Hepatocyte (in vitro differentiated cells): ENCODE results near the gene ELOVL5. TPM values are rescaled to one million over a fixed set of nuclear protein-coding genes. Genes with fewer than 3 reads are reported as not detected.
A peak's percentile ranks its signal among the peaks of the same experiment; 100 is the strongest.

Source experiments
- DNase-seq: peaks from one replicate; pipeline ENCODE4 v3.0.0-alpha.2; 2016; ENCODE audit warnings: low spot score
- H2AFZ ChIP-seq: fragments of 200-600 bp; sonication (generic); 2 replicates; pipeline ENCODE4 v1.6.0; 2016; ENCODE audit warnings: antibody characterized with exemption, mild to moderate bottlenecking
- H3K27ac ChIP-seq: fragments of 200-600 bp; sonication (generic); 2 replicates; pipeline ENCODE4 v1.5.1; 2016; ENCODE audit warnings: mild to moderate bottlenecking
- H3K27me3 ChIP-seq: fragments of 200-600 bp; sonication (generic); 2 replicates; pipeline ENCODE4 v1.6.1; 2016
- H3K36me3 ChIP-seq: fragments of 200-600 bp; sonication (generic); replicated peaks from 2 replicates; pipeline ENCODE4 v1.5.1; 2016; ENCODE audit warnings: low read depth; ENCODE audit not compliant: insufficient read depth
- H3K4me1 ChIP-seq: fragments of 200-600 bp; sonication (generic); 2 replicates; pipeline ENCODE4 v1.5.1; 2016; ENCODE audit warnings: mild to moderate bottlenecking, moderate library complexity; ENCODE audit not compliant: insufficient read depth
- H3K4me2 ChIP-seq: fragments of 200-600 bp; sonication (generic); 2 replicates; pipeline ENCODE4 v1.6.0; 2016
- H3K4me3 ChIP-seq: fragments of 200-600 bp; sonication (generic); 2 replicates; pipeline ENCODE4 v1.5.1; 2016; ENCODE audit warnings: mild to moderate bottlenecking
- H3K79me2 ChIP-seq: fragments of 200-600 bp; sonication (generic); 2 replicates; pipeline ENCODE4 v1.6.0; 2017; ENCODE audit warnings: mild to moderate bottlenecking
- H3K9me2 ChIP-seq: fragments of 200-600 bp; sonication (generic); replicated peaks from 2 replicates; pipeline ENCODE4 v1.6.0; 2017; ENCODE audit warnings: mild to moderate bottlenecking; ENCODE audit not compliant: insufficient read depth
- H3K9me3 ChIP-seq: fragments of 200-600 bp; sonication (generic); 2 replicates; pipeline ENCODE4 v1.5.1; 2016; ENCODE audit warnings: low read depth, mild to moderate bottlenecking
- H4K20me1 ChIP-seq: fragments of 200-600 bp; sonication (generic); 2 replicates; pipeline ENCODE4 v1.6.0; 2016; ENCODE audit warnings: mild to moderate bottlenecking; ENCODE audit not compliant: insufficient read depth, poor library complexity, severe bottlenecking
- EZH2 ChIP-seq: fragments of 200-600 bp; sonication (generic); IDR thresholded peaks from 2 replicates; pipeline ENCODE4 v1.6.1; 2016; ENCODE audit warnings: antibody characterized with exemption, mild to moderate bottlenecking, borderline replicate concordance
- EZH2phosphoT487 ChIP-seq: fragments of 200-600 bp; sonication (generic); IDR thresholded peaks from one replicate; pipeline ENCODE4 v1.6.1; 2018; ENCODE audit warnings: antibody characterized with exemption, mild to moderate bottlenecking, low read depth, moderate library complexity; ENCODE audit not compliant: unreplicated experiment, severe bottlenecking
- WGBS: methylation state at CpG from one replicate; pipeline ENCODE4 v1.1.6; 2016; ENCODE audit warnings: low lambda C conversion rate; ENCODE audit errors: missing lambda C conversion rate; 5-methylcytosine and 5-hydroxymethylcytosine counted together
- polyA plus RNA-seq: library from polyadenylated mRNA; unstranded; fragments of >200 nt; fragmentation: Nextera tagmentation; extraction: Ambion mirVana; gene quantifications from 2 replicates; pipeline ENCODE4 v1.2.1, GENCODE V29; 2016
- total RNA-seq: library from RNA; depleted of rRNA; stranded (reverse); fragments of >200 nt; gene quantifications from 2 replicates; pipeline ENCODE4 v1.2.3, GENCODE V29; 2014
- TF ChIP-seq, protein P1 (sequence below): fragments of 200-600 bp; sonication (generic); IDR thresholded peaks from 2 replicates; pipeline ENCODE4 v1.5.1; 2016; ENCODE audit warnings: antibody characterized with exemption, mild to moderate bottlenecking; ENCODE audit not compliant: poor library complexity

Gene ELOVL5
- total and polyA plus RNA-seq, 2 experiments from 2014 or later, result 144 to 156 TPM

DNA sequence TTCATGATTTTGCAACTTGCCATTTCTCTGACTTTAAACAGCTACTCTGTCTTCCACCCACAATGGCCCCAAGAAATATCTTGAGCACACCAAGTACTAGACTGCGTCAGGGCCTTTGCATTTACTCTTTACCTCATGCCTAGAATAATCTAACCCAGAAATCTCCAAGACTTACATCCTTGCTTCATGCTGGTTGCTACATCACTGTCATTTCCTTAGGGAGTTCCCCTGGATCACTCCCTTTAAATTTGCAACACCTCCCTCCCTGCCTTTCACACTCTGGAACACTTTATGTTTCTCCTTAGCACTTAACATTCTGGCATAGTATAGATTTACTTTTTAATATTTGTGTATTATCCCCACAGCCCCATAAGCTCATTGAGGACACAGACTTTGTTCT is 4.9 kb upstream of the ELOVL5 start:
- Histone ChIP-seq H3K9me3 (no peaks in the 10 kb centered on the region), H3K4me2 (no peak overlapping the region), H3K27me3 (no peaks in the 10 kb centered on the region), H3K36me3 (no peaks in the 10 kb centered on the region), H3K9me2 (no peaks in the 10 kb centered on the region), H3K4me1 (peaks cover 16% of the 10 kb centered on the region), H3K79me2 (no peaks in the 10 kb centered on the region), H4K20me1 (no peaks in the 10 kb centered on the region), H2AFZ (no peak overlapping the region), H3K4me3 (no peak overlapping the region), H3K27ac (no peak overlapping the region)
- TF ChIP-seq EZH2phosphoT487, result no peak
- TF ChIP-seq, protein P1, sequence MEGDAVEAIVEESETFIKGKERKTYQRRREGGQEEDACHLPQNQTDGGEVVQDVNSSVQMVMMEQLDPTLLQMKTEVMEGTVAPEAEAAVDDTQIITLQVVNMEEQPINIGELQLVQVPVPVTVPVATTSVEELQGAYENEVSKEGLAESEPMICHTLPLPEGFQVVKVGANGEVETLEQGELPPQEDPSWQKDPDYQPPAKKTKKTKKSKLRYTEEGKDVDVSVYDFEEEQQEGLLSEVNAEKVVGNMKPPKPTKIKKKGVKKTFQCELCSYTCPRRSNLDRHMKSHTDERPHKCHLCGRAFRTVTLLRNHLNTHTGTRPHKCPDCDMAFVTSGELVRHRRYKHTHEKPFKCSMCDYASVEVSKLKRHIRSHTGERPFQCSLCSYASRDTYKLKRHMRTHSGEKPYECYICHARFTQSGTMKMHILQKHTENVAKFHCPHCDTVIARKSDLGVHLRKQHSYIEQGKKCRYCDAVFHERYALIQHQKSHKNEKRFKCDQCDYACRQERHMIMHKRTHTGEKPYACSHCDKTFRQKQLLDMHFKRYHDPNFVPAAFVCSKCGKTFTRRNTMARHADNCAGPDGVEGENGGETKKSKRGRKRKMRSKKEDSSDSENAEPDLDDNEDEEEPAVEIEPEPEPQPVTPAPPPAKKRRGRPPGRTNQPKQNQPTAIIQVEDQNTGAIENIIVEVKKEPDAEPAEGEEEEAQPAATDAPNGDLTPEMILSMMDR, result no peak
- TF ChIP-seq EZH2, result no peak
- 87% methylated on average over 1 of the region's 1 CpG for WGBS
- DNase-seq, result no peak

DNA sequence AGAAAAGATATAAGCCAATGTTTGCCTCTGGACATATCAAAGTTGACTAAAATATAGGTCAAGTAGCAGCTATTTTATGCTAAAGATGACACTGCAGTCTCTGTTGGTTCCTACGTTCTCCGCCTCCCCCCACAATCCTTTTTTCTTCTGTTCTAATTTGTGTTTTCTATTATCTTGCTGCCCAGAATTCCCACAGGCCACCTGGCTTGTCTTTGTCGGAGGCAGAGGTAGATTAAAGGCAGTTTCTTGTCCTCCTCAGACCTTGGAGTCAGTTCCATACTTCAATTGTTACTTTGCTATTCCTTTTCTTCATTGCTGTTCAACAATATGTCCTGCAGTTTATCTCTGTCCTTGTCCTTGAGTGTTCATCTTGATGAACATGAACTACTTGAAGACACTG is 3.6 kb upstream of the ELOVL5 start:
- Histone ChIP-seq H3K4me2 (no peak overlapping the region), H3K27me3 (no peaks in the 10 kb centered on the region), H2AFZ (no peak overlapping the region), H3K9me2 (no peaks in the 10 kb centered on the region), H3K36me3 (no peaks in the 10 kb centered on the region), H3K27ac (no peak overlapping the region), H3K4me3 (no peak overlapping the region), H3K9me3 (no peaks in the 10 kb centered on the region), H3K4me1 (peaks cover 4% of the 10 kb centered on the region), H4K20me1 (peaks cover 4% of the 10 kb centered on the region), H3K79me2 (peaks cover 4% of the 10 kb centered on the region)
- no peak for DNase-seq
- WGBS, result 78% methylated on average over 3 of the region's 3 CpGs
- TF ChIP-seq, protein P1, result no peak
- no peak for TF ChIP-seq EZH2
- TF ChIP-seq EZH2phosphoT487, result no peak

DNA sequence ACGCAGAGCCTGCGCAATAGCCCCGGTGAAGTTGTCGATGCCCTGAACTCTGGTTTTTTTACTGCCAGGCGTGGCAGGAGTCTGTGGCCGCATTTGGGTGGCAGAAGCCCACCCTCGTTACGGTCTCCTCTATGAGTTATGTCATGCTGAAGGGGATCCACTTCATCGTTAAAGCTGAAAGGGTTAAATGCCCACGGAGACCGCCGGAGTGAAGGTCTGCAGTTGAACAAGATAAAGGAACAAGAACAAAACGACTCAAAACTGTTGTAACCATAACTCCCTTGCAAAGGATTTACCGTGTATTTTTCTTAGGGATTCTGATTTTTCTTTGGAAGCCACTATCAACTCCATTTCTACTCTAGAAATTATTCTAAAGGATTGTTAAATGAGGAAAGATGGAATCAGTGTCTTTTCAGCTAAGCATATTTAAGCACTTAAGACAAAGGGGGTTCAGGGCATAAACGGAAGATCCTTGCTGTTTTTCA is 501 bp upstream of the ELOVL5 start:
- Histone ChIP-seq H4K20me1 (peaks cover 35% of the 10 kb centered on the region), H3K4me3 (peak overlapping the region; percentile 23), H3K9me2 (no peaks in the 10 kb centered on the region), H3K9me3 (no peaks in the 10 kb centered on the region), H3K79me2 (peaks cover 36% of the 10 kb centered on the region), H3K36me3 (no peaks in the 10 kb centered on the region), H3K27me3 (no peaks in the 10 kb centered on the region), H2AFZ (peak overlapping the region; percentile 63), H3K4me1 (peaks cover 8% of the 10 kb centered on the region), H3K4me2 (peak overlapping the region; percentile 92), H3K27ac (peak overlapping the region; percentile 96)
- WGBS, result 5% methylated on average over 15 of the region's 15 CpGs
- DNase-seq, result no peak
- TF ChIP-seq EZH2phosphoT487 (no peak), EZH2 (no peak)
- TF ChIP-seq, protein P1, result no peak

- DNase-seq, result peak; percentile 81
- Histone ChIP-seq H4K20me1 (peaks cover 48% of the 10 kb centered on the region), H3K4me1 (peaks cover 8% of the 10 kb centered on the region), H3K4me3 (peak overlapping the region; percentile 51), H3K27ac (peak overlapping the region; percentile 96), H2AFZ (peak overlapping the region; percentile 23), H3K4me2 (peak overlapping the region; percentile 92), H3K79me2 (peaks cover 49% of the 10 kb centered on the region), H3K9me3 (no peaks in the 10 kb centered on the region), H3K36me3 (no peaks in the 10 kb centered on the region), H3K9me2 (no peaks in the 10 kb centered on the region), H3K27me3 (no peaks in the 10 kb centered on the region)
- TF ChIP-seq EZH2phosphoT487 (no peak), EZH2 (no peak)
- TF ChIP-seq, protein P1, result no peak
- whole genome bisulfite sequencing, result 2% methylated on average over 23 of the region's 38 CpGs
Observed at GRCh38 chr6:53347921-53348370, 804 bp downstream of the ELOVL5 start.
